ENCODE measurements around the gene SUPT5H. TPM values are rescaled to one million over a fixed set of nuclear protein-coding genes. Genes with fewer than 3 reads are reported as not detected.
A peak's percentile ranks its signal among the peaks of the same experiment; 100 is the strongest.

SUPT5H gene
- total RNA-seq, 8 experiments from 2014 or later: 52.4 to 129 (median 76.3) TPM

DNA sequence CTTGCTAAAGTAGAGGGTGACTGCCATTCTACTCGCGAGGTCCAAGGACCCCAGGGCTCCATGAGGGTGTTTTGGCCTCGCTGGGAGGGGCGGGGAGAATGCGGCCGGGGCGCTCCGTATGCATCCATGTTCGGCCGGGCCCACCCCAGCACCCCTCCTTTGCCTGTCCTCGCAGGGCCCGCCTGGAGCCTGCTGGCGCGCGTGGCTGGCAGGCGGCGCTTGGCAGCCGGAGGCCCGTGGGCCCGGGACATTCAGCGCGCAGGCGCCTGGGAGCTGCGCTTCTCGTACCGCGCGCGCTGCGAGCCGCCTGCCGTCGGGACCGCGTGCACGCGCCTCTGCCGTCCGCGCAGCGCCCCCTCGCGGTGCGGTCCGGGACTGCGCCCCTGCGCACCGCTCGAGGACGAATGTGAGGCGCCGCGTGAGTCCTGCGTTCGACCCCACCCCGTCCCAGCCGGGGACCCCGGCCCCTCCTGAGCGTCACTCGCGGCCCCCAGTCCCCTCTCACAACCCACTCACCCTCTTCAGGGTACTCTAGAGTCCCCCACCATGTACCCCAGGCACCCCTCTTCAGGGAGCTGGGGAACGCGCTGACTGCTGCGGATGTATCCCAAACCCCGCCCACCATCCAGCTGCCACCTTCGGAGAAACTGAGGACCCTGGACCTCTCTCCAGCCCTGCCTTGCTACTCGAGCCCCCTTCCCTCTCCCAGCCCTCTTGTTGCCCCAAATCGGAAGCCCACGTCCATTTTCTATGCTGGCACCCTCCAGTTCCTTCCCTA, 57.4 kb downstream of the SUPT5H start:
- 16 to 87% (median 61%) methylated on average over 8 to 21 of the region's 69 CpGs; no CpG with 5 or more reads in 7 of the 10 experiments for WGBS, 10 experiments
- Histone ChIP-seq H3K4me1 (replicated peaks in 1 of 2) (peaks cover 2 to 6% of the 10 kb centered on the region in 2 donors), H3K27ac (no peak overlapping the region), H3K4me3 (no peak overlapping the region)
- in situ Hi-C loops (cut with MboI; ENCODE audit: low pct_unique_long_range_greater_than_20kb in 2 of 9, low sequenced_read_pairs in 9 of 9, unreplicated experiment in 9 of 9): no loop called here
- ATAC-seq (replicated peaks in 6 of 8): peak in 3 of 8 experiments; percentile 38 to 45 (median 40)

DNA sequence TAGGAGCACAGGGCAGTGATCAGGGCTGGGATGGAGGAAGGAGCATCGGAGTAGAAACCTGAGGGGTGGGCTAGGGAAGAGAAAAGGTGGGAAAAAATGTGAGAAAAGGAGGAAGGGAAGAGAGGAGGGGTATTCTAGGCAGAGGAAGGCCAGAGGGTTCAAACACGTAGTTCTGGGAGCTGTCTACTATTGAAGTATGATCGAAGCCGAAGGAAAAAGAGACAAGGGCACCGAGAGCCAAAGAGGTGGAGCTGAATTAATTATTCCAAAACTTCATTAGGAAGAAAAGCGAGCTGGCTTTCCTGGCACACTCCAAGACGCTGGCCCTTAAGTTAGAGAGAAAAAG, 61.2 kb downstream of the SUPT5H start:
- Histone ChIP-seq H3K4me3 (peak overlapping the region; percentile 7 to 70 (median 50)), H3K27ac (peak overlapping the region in 1 of 2 donors; percentile 53), H3K4me1 (replicated peaks in 1 of 2) (peaks cover 6 to 7% of the 10 kb centered on the region in 2 donors)
- no peak for ATAC-seq (replicated peaks in 6 of 8)
- in situ Hi-C loops (cut with MboI; ENCODE audit: low pct_unique_long_range_greater_than_20kb in 2 of 9, low sequenced_read_pairs in 9 of 9, unreplicated experiment in 9 of 9): no loop called here
- 7 to 100% (median 53%) methylated on average over 1 to 7 of the region's 7 CpGs; no CpG with 5 or more reads in 1 of the 10 experiments for WGBS, 10 experiments

DNA sequence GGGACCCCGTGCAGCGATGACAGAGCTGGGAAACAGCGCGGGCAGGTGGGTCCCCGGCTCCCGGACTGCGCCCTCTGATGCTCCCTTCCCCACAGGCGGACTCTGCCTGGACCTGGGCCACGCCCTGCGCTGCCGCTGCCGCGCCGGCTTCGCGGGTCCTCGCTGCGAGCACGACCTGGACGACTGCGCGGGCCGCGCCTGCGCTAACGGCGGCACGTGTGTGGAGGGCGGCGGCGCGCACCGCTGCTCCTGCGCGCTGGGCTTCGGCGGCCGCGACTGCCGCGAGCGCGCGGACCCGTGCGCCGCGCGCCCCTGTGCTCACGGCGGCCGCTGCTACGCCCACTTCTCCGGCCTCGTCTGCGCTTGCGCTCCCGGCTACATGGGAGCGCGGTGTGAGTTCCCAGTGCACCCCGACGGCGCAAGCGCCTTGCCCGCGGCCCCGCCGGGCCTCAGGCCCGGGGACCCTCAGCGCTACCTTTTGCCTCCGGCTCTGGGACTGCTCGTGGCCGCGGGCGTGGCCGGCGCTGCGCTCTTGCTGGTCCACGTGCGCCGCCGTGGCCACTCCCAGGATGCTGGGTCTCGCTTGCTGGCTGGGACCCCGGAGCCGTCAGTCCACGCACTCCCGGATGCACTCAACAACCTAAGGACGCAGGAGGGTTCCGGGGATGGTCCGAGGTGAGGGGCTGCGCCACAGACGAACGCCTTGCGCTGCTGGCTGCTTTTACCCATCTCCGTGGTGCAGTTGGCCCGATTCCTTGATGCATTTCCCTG, 61.7 kb downstream of the SUPT5H start:
- Histone ChIP-seq H3K27ac (peak overlapping the region; percentile 14 to 19), H3K4me1 (replicated peaks in 1 of 2) (peaks cover 6 to 7% of the 10 kb centered on the region in 2 donors), H3K4me3 (peak overlapping the region; percentile 36 to 70 (median 50))
- ATAC-seq (replicated peaks in 6 of 8): peak; percentile 73 to 92 (median 90)
- in situ Hi-C loops (cut with MboI; ENCODE audit: low pct_unique_long_range_greater_than_20kb in 2 of 9, low sequenced_read_pairs in 9 of 9, unreplicated experiment in 9 of 9): no loop called here
- WGBS, 10 experiments: 0 to 40% (median 2%) methylated on average over 1 to 28 of the region's 96 CpGs; no CpG with 5 or more reads in 1 of the 10 experiments

DNA sequence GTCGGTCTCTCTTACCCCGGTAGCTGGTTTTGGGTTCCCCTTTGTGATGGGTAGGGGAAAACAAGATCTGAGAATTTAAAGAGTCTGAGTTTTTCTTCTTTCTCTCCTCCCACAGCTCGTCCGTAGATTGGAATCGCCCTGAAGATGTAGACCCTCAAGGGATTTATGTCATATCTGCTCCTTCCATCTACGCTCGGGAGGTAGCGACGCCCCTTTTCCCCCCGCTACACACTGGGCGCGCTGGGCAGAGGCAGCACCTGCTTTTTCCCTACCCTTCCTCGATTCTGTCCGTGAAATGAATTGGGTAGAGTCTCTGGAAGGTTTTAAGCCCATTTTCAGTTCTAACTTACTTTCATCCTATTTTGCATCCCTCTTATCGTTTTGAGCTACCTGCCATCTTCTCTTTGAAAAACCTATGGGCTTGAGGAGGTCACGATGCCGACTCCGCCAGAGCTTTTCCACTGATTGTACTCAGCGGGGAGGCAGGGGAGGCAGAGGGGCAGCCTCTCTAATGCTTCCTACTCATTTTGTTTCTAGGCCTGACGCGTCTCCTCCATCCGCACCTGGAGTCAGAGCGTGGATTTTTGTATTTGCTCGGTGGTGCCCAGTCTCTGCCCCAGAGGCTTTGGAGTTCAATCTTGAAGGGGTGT, 62.5 kb downstream of the SUPT5H start:
- WGBS, 10 experiments: 0 to 48% (median 17%) methylated on average over 1 to 18 of the region's 24 CpGs; no CpG with 5 or more reads in 1 of the 10 experiments
- no peak for ATAC-seq (replicated peaks in 6 of 8)
- Histone ChIP-seq H3K4me3 (peak overlapping the region; percentile 36 to 70 (median 50)), H3K4me1 (replicated peaks in 1 of 2) (peaks cover 6 to 7% of the 10 kb centered on the region in 2 donors), H3K27ac (peak overlapping the region; percentile 9 to 14)
- in situ Hi-C loops (cut with MboI; ENCODE audit: low pct_unique_long_range_greater_than_20kb in 2 of 9, low sequenced_read_pairs in 9 of 9, unreplicated experiment in 9 of 9): no loop called here

DNA sequence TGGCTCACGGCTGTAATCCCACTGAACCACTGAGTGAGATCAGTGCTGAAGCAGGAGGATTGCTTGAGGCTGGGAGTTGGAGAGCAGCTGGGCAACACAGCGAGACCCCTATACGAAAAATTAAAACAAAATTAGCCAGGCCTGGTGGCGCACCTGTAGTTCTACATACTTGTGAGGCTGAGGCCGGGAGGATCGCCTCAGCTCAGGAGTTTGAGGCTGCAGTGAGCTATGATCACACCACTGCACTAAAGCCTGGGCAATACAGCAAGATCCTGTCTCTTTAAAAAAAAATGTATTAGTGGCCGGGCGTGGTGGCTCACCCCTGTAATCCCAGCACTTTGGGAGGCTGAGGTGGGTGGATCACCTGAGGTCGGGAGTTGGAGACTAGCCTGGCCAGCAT, 63.2 kb downstream of the SUPT5H start:
- H3K27ac ChIP-seq: no peak overlapping the region
- in situ Hi-C loops (cut with MboI; ENCODE audit: low pct_unique_long_range_greater_than_20kb in 2 of 9, low sequenced_read_pairs in 9 of 9, unreplicated experiment in 9 of 9): no loop called here
- no peak for ATAC-seq (replicated peaks in 6 of 8)
- H3K4me3 ChIP-seq: no peak overlapping the region
- H3K4me1 ChIP-seq (replicated peaks in 1 of 2): peaks cover 6 to 7% of the 10 kb centered on the region in 2 donors
- 75 to 100% (median 92%) methylated on average over 1 to 5 of the region's 9 CpGs; no CpG with 5 or more reads in 2 of the 10 experiments for WGBS, 10 experiments

DNA sequence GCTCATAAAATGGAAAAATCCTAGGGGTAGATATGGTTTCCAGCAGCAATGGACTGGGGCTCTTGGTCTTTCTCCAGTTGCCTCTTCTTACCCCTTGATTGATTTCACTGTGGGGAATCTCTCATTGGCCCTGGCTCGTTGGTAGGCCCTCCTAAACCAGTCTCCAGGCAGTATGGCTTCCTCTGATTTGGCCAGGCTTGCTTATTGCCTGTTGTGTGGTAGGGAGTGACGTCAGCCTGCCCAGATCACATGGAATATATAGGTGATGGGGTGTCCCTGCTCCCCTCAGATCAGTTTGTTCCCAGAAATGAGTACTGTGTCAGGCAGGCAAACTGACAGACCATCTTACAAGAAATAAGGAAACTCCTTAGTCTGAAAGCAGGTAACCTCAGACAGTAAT, 63.9 kb downstream of the SUPT5H start:
- 0 to 100% (median 40%) methylated on average over 1 to 2 of the region's 2 CpGs; no CpG with 5 or more reads in 3 of the 10 experiments for WGBS, 10 experiments
- no peak overlapping the region for H3K4me3 ChIP-seq
- no peak overlapping the region for H3K27ac ChIP-seq
- peaks cover 6 to 7% of the 10 kb centered on the region in 2 donors for H3K4me1 ChIP-seq (replicated peaks in 1 of 2)
- ATAC-seq (replicated peaks in 6 of 8): no peak
- in situ Hi-C loops (cut with MboI; ENCODE audit: low pct_unique_long_range_greater_than_20kb in 2 of 9, low sequenced_read_pairs in 9 of 9, unreplicated experiment in 9 of 9): no loop called here

DNA sequence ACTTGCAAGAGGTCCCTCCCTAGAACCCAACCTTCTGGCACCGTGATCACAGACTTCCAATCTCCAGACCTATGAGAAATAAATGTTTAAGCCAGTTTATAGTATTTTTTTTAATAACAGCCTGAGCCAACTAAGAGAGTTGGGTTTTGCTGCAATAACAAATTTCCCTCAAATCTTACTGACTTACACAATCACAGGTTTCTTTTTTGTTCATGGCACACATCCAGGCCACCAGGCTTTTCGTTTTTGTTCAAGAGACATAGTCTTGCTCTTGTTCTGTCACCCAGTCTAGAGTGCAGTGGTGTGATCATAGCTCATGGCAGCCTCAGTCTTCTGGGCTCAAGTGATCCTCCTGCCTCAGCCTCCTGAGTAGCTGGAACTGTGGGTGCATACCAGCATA, 67.6 kb downstream of the SUPT5H start:
- ATAC-seq (replicated peaks in 6 of 8): no peak
- 0 to 100% (median 50%) methylated on average over 1 to 2 of the region's 2 CpGs; no CpG with 5 or more reads in 3 of the 10 experiments for WGBS, 10 experiments
- Histone ChIP-seq H3K4me3 (no peak overlapping the region), H3K27ac (no peak overlapping the region), H3K4me1 (replicated peaks in 1 of 2) (peaks cover 3 to 5% of the 10 kb centered on the region in 2 donors)
- in situ Hi-C loops (cut with MboI; ENCODE audit: low pct_unique_long_range_greater_than_20kb in 2 of 9, low sequenced_read_pairs in 9 of 9, unreplicated experiment in 9 of 9): no loop called here

DNA sequence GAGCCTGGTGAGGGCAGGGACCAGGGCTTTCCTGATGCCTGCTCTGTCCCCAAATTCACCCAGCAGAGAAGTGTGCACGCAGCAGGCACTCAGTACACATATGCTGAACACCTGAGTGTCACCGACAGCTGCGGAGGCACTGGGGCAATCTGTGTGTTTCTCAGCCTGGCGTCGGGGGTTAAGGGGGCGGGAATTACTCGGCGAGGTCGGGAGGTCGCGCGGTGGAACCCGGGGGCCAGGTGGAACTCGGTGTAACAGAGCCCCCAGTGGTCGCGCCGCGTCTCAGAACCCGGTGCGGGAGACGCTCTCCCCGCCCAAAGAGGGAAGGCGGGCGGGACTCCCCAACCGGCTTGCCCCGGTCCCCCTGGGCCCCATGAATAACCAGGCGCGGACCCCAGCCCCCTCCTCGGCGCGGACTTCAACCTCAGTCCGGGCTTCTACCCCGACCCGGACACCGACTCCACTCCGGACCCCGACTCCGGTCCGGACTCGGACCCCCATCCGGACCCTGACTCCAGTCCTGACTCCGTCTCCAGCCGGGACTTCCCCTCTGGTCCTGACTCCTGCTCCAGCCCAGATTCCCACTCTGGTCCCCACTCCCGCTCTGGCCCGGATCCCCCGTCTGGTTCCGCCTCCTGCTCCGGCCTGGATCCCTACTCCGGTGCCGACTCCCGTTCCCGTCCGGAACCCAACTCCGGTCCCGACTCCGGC, 69.6 kb downstream of the SUPT5H start, which contains the start of gene SELENOV:
Gene SELENOV, plus strand, starts transcription at position 300 of the 711 bp plus-strand sequence. Its CDS starts 74 bp downstream, at position 374.
- ATAC-seq (replicated peaks in 6 of 8): peak; percentile 43 to 88 (median 76)
- in situ Hi-C loops (cut with MboI; ENCODE audit: low pct_unique_long_range_greater_than_20kb in 2 of 9, low sequenced_read_pairs in 9 of 9, unreplicated experiment in 9 of 9): no loop called here
- peak within 1 kb of the TSS; percentile 7 to 51 (median 37) for H3K4me3 ChIP-seq
- H3K4me1 ChIP-seq (replicated peaks in 1 of 2): peaks cover 9 to 19% of the 10 kb centered on the region in 2 donors
- no peak within 1 kb of the TSS for H3K27ac ChIP-seq
- WGBS, 10 experiments: 0% methylated on average over 2 to 18 of the region's 56 CpGs; no CpG with 5 or more reads in 8 of the 10 experiments

DNA sequence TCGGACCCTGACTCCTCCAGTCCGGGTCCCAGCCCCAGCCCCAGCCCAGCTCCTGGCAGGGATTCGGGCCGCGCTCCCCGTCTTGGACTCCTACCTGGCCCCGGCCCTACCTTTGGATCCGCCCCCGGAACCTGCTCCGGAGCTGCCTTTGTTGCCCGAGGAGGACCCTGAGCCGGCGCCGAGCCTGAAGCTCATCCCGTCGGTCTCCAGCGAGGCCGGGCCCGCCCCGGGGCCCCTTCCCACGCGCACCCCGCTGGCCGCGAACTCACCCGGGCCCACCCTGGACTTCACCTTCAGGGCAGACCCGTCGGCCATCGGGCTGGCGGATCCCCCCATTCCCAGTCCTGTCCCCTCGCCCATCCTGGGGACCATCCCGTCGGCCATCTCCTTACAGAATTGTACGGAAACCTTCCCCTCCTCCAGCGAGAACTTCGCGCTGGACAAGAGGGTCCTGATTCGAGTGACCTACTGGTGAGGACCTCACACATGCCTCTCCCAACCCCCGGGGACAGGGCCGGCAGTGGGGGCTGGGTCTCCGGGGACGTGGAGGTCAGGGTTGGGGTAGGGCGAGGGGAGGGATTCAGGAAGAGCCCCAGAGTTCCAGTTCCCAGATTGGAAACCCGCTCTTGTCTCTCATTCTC, 70.3 kb downstream of the SUPT5H start:
- in situ Hi-C loops (cut with MboI; ENCODE audit: low pct_unique_long_range_greater_than_20kb in 2 of 9, low sequenced_read_pairs in 9 of 9, unreplicated experiment in 9 of 9): no loop called here
- H3K27ac ChIP-seq: no peak overlapping the region
- H3K4me3 ChIP-seq: peak overlapping the region; percentile 7 to 51 (median 37)
- H3K4me1 ChIP-seq (replicated peaks in 1 of 2): peaks cover 14 to 25% of the 10 kb centered on the region in 2 donors
- ATAC-seq (replicated peaks in 6 of 8): peak in 2 of 8 experiments; percentile 1 to 48
- WGBS, 10 experiments: 0 to 40% (median 11%) methylated on average over 1 to 16 of the region's 44 CpGs; no CpG with 5 or more reads in 6 of the 10 experiments

DNA sequence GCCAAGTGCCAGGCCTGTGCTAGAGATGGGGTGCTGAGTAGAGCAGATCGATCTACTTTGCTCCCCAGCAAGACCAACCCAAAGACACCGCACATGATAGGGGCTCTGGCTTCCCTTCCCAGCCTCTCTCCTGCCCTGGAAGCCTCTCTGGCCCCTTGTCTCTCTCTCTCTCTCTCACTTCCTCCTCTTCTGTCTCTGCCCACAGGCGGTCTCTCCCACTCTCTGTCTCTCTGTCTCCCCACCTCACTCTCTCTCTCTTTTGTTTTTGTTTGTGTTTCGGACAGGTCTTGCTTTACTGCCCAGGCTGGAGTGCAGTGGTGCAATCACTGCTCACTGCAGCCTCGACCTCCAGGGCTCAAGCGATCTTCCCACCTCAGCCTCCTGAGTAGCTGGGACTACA, 70.9 kb downstream of the SUPT5H start:
- in situ Hi-C loops (cut with MboI; ENCODE audit: low pct_unique_long_range_greater_than_20kb in 2 of 9, low sequenced_read_pairs in 9 of 9, unreplicated experiment in 9 of 9): no loop called here
- Histone ChIP-seq H3K4me3 (peak overlapping the region in 2 of 5 donors; percentile 42 to 51), H3K27ac (no peak overlapping the region), H3K4me1 (replicated peaks in 1 of 2) (peaks cover 14 to 25% of the 10 kb centered on the region in 2 donors)
- 38 to 86% (median 58%) methylated on average over 1 to 6 of the region's 6 CpGs; no CpG with 5 or more reads in 1 of the 10 experiments for WGBS, 10 experiments
- ATAC-seq (replicated peaks in 6 of 8): no peak

DNA sequence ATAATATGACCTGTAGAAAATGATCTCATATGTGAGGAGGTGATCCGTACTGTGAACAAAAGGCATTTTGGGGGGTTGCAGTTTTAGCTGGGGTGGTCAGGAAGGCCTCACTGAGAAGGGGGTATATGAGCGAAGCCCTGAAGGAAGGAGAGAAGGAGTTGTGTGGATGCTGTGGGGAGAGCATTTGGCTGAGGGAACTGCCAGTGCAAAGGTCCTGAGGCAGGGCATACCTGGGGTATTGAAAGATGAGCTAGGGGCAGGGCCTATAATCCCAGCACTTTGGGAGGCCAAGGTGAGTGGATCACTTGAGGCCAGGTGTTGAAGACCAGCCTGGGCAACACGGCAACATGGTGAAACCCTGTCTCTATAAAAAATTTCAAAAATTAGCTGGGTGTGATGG, 72.0 kb downstream of the SUPT5H start:
- Histone ChIP-seq H3K4me1 (replicated peaks in 1 of 2) (peaks cover 14 to 25% of the 10 kb centered on the region in 2 donors), H3K4me3 (no peak overlapping the region), H3K27ac (no peak overlapping the region)
- ATAC-seq (replicated peaks in 6 of 8): no peak
- WGBS, 10 experiments: 33 to 93% (median 77%) methylated on average over 1 to 3 of the region's 3 CpGs; no CpG with 5 or more reads in 1 of the 10 experiments
- in situ Hi-C loops (cut with MboI; ENCODE audit: low pct_unique_long_range_greater_than_20kb in 2 of 9, low sequenced_read_pairs in 9 of 9, unreplicated experiment in 9 of 9): no loop called here

DNA sequence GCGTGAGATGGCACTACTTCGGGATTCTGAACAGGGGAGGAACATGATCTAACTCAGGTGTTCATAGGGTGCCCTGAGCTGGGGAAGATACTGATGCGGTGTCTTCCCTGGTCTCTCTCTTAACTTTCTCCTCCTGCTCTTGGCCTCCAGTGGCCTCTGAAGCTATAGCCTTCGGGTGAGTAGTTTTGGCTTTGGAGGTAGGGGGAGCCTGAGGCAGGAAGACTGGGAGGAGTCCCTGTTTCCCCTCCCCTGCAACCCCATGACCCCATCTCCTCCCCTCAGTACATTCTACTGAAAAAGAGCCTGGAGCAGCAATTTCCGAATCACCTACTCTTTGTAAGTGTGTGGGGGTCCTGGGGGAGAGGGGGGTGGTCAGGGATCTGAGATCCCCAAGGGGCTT, 73.1 kb downstream of the SUPT5H start:
- in situ Hi-C loops (cut with MboI; ENCODE audit: low pct_unique_long_range_greater_than_20kb in 2 of 9, low sequenced_read_pairs in 9 of 9, unreplicated experiment in 9 of 9): no loop called here
- H3K4me3 ChIP-seq: no peak overlapping the region
- ATAC-seq (replicated peaks in 6 of 8): no peak
- 58 to 74% (median 60%) methylated on average over 1 to 3 of the region's 5 CpGs; no CpG with 5 or more reads in 7 of the 10 experiments for WGBS, 10 experiments
- H3K4me1 ChIP-seq (replicated peaks in 1 of 2): peaks cover 14 to 25% of the 10 kb centered on the region in 2 donors
- no peak overlapping the region for H3K27ac ChIP-seq

Measured in motor neuron (in vitro differentiated cells).